Cardiac muscle cell (in vitro differentiated cells and primary cell): ENCODE results near the gene PRCC. TPM values are rescaled to one million over a fixed set of nuclear protein-coding genes. Genes with fewer than 3 reads are reported as not detected.
A peak's percentile ranks its signal among the peaks of the same experiment; 100 is the strongest.

Source experiments
- DNase-seq, 2 donors: peaks; one replicate each; pipeline versions ENCODE4 v3.0.0 to v3.0.0-alpha.2; 2010 to 2017; ENCODE audit warnings: low read depth in 1 of 2, low spot score in 1 of 2
- H3K27ac ChIP-seq: fragments of 200-600 bp; sonication (generic); 2 replicates; pipeline ENCODE4 v1.5.1; 2016
- H3K27me3 ChIP-seq: fragments of 200-600 bp; sonication (generic); 2 replicates; pipeline ENCODE4 v1.6.0; 2016; ENCODE audit warnings: control low read depth
- H3K36me3 ChIP-seq: fragments of 200-600 bp; sonication (generic); 2 replicates; pipeline ENCODE4 v1.5.1; 2016; ENCODE audit warnings: control low read depth
- H3K4me1 ChIP-seq: fragments of 200-600 bp; sonication (generic); 2 replicates; pipeline ENCODE4 v1.8.1; 2017; ENCODE audit warnings: low read depth, mild to moderate bottlenecking, mixed run types
- H3K4me3 ChIP-seq: fragments of 200-600 bp; sonication (generic); 2 replicates; pipeline ENCODE4 v1.5.1; 2016; ENCODE audit warnings: mild to moderate bottlenecking
- H3K9me3 ChIP-seq: fragments of 200-600 bp; sonication (generic); 2 replicates; pipeline ENCODE4 v1.5.1; 2017; ENCODE audit warnings: low read depth, mild to moderate bottlenecking, control low read depth
- polyA plus RNA-seq: library from polyadenylated mRNA; unstranded; fragments of >200 nt; fragmentation: Nextera tagmentation; extraction: Ambion mirVana; gene quantifications from 2 replicates; pipeline ENCODE4 v1.2.1, GENCODE V29; 2016
- total RNA-seq: library from RNA; depleted of rRNA; stranded (reverse); fragments of >200 nt; gene quantifications from 2 replicates; pipeline ENCODE4 v1.2.3, GENCODE V29; 2016
- TF ChIP-seq, protein P1 (sequence below): IDR thresholded peaks from 2 replicates; pipeline ENCODE4 v1.5.1; 2012; ENCODE audit warnings: low read depth, mild to moderate bottlenecking, low read length

The PRCC gene
- total and polyA plus RNA-seq, 2 experiments from 2014 or later = 118 to 126 TPM

DNA sequence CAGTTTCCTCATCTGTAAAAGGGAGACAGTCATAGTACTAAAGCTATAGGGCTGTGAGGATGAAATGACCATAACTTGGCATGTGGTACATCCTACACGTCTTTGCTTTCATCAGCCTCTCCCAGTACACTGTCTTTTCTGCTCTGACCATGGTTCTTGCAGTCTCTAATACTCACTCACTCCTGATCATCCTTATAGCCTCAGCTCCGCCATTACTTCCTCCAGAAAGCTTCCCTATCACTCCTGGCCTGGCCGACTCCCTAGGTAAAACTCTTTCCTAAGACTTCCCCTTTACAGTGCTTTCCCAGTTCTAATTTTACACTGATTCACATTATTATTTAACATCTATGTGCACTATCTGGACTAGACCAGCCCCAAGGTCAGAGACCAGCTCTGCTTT is 21.5 kb upstream of the PRCC start:
- DNase-seq = no peak
- H3K9me3 ChIP-seq = no peaks in the 10 kb centered on the region
- H3K4me3 ChIP-seq = peak overlapping the region; percentile 72
- H3K27me3 ChIP-seq = no peaks in the 10 kb centered on the region
- H3K36me3 ChIP-seq = peaks cover 5% of the 10 kb centered on the region
- peak overlapping the region; percentile 100 for H3K27ac ChIP-seq
- H3K4me1 ChIP-seq = peaks cover 34% of the 10 kb centered on the region
- TF ChIP-seq, protein P1, sequence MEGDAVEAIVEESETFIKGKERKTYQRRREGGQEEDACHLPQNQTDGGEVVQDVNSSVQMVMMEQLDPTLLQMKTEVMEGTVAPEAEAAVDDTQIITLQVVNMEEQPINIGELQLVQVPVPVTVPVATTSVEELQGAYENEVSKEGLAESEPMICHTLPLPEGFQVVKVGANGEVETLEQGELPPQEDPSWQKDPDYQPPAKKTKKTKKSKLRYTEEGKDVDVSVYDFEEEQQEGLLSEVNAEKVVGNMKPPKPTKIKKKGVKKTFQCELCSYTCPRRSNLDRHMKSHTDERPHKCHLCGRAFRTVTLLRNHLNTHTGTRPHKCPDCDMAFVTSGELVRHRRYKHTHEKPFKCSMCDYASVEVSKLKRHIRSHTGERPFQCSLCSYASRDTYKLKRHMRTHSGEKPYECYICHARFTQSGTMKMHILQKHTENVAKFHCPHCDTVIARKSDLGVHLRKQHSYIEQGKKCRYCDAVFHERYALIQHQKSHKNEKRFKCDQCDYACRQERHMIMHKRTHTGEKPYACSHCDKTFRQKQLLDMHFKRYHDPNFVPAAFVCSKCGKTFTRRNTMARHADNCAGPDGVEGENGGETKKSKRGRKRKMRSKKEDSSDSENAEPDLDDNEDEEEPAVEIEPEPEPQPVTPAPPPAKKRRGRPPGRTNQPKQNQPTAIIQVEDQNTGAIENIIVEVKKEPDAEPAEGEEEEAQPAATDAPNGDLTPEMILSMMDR = no peak

DNA sequence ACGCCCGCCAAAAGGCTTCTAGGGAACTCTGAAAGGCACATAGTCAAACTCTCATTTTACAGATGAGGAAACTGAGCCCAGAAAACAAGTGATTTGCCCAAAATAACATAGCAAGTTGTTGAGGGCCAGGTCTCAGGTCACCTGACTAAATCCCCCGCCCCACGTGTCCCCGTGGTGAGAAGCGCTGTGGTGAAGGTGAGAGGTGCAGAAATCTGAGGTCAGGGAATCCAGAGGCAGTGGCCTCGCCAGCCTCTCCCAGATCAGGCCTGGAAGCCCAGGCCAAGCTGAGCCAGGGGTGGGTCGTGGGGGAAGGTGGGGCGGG is 21.0 kb upstream of the PRCC start:
- peaks cover 5% of the 10 kb centered on the region for H3K36me3 ChIP-seq
- TF ChIP-seq, protein P1 = no peak
- H3K4me3 ChIP-seq = peak overlapping the region; percentile 72
- H3K27me3 ChIP-seq = no peaks in the 10 kb centered on the region
- H3K27ac ChIP-seq = peak overlapping the region; percentile 100
- H3K4me1 ChIP-seq = peaks cover 34% of the 10 kb centered on the region
- no peaks in the 10 kb centered on the region for H3K9me3 ChIP-seq
- no peak for DNase-seq

DNA sequence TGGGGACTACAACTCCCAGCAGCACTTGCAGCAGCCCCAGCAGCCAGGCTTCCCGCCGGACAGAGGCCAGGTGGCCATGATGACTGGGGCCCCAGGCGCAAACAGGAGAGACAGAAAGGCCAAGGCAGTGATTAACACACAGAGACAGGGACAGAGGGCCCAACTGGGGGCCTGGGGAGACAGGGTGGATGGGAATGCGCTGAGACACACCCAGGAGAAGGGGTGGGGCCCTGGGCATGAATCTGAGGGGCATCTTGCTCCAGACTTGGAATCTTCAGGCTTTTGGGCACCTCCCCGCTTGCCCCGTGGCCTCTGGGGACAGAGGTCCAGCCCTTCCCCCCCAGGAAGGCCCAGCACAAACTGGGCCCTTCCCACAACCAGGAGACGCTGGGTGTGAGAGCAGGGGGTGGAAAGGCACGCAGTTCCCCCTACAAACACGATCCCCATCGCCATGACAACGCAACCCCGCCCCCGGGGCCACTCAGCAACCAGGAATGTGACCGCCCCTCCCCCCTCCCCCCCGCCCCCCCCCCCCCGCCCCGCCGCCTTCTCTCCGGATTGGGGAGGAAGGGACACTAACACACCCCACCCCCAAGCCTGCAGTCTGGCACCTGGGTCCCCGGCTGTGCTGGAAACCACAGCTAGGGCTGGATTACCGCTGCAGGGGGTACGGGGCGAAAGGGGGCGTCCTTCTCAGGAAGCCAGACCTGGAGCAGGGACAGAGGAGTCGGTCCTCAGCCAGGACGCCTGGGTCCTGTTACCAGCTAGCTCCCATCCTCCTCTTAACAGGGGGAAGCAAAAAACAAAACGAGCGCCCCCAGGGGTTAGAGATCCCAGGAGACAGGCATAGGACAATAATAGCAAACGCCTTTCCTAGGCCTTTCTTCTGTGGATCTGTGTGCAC is 20.4 kb upstream of the PRCC start:
- DNase-seq = peak; percentile 87 to 97
- Histone ChIP-seq H3K4me1 (peaks cover 34% of the 10 kb centered on the region), H3K27ac (peak overlapping the region; percentile 100), H3K4me3 (peak overlapping the region; percentile 72), H3K9me3 (no peaks in the 10 kb centered on the region), H3K27me3 (no peaks in the 10 kb centered on the region), H3K36me3 (peaks cover 5% of the 10 kb centered on the region)
- TF ChIP-seq, protein P1 = peak; percentile 23

DNA sequence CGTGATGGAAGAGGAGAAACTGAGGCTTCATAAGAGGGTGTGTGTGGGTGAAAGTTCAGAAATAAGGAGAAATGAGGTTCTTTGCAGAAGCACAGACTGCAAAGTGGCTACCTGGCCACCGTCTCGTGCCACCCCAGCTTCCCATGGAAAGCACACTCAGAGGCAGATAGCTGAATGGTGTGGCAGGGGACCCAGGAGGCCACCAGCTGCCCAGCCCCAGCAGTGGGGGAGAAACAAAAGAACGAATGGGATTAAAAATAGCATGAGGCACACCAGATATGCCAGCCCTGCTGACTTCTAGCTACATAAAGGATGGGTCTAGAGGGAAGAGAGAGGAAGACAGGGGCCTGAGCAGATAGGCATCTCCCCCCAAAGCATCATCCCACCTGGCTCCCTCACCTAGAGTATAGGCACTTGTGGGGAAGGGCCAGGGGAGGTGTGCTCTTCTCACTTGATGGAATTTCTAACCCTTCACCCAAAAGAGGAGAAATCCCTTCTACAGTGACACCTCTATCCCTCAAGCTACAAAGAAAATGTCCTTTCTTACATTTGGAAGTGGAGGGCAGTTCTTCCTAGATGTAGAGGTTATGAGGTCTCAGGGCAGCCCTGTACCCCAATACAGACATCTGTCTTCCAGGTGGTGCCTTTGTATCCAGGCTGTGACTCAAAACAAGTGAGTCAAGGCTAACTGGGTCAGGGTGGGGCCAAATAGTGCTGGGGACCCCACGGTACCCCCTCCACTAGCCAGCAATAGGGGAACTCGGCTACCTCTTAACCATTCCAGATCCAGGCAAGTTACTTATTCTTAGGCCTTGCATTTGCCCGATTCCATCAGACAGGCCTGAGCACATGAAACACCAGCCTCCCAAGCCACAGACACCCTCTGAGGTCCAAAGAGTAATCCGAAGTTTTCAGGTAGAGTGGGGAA is 19.3 kb upstream of the PRCC start:
- Histone ChIP-seq H3K36me3 (peaks cover 3% of the 10 kb centered on the region), H3K27ac (peak overlapping the region; percentile 100), H3K9me3 (no peaks in the 10 kb centered on the region), H3K27me3 (no peaks in the 10 kb centered on the region), H3K4me3 (peak overlapping the region; percentile 72), H3K4me1 (peaks cover 38% of the 10 kb centered on the region)
- TF ChIP-seq, protein P1 = no peak
- peak in 1 of 2 donors; percentile 20 for DNase-seq

DNA sequence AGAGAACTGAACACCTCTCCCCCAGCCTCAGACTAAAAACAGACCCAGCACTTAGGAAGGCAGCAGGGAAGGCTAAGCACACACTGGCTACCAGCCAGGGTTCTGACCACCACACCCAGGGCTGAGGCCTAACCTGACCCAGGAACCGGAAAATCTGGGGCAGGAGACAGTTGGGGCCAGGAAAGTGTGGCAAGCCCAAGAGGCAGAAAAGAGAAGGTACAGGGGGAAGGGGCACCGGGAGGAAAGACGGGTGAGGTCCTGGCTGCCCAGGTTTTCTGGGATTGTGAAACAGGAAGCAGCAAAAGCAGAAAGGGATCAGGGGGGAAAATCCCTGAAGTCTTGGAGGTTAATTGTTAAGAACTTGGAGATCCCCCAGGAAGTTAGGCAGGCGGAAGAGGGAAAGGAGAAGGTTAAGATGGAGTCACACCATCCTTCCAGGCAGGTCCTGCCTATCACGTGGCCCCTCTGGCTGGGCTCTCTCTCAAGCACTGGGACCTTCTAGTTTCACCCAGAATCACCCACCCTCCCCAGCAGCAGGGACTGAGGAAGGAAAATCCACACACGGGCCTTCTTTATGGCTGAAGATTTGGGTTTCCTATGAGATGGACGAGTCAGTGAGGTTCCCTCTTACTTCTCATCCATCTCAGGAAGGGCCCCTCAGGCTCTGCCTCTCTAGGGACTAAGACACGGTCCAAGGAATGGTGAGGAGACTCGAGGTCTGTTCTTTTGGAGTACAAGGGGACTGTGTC is 18.5 kb upstream of the PRCC start:
- TF ChIP-seq, protein P1 = no peak
- H3K36me3 ChIP-seq = no peaks in the 10 kb centered on the region
- H3K4me3 ChIP-seq = peak overlapping the region; percentile 72
- no peaks in the 10 kb centered on the region for H3K9me3 ChIP-seq
- H3K4me1 ChIP-seq = peaks cover 40% of the 10 kb centered on the region
- peak; percentile 57 to 71 for DNase-seq
- no peaks in the 10 kb centered on the region for H3K27me3 ChIP-seq
- H3K27ac ChIP-seq = peak overlapping the region; percentile 100
